IMR-90 (cell line): ENCODE results near the gene ARHGAP15. TPM values are rescaled to one million over a fixed set of nuclear protein-coding genes. Genes with fewer than 3 reads are reported as not detected.

ENCODE experiments used
- ATAC-seq: fragments of 200-7000 bp; cut with Tn5 transposase; 2 replicates; pipeline ENCODE4 v1.9.1; 2020; ENCODE audit warnings: low read depth, mild to moderate bottlenecking, moderate library complexity
- BruUV-seq: library from RNA; stranded (reverse); fragments of 400-500 nt; replicated peaks from 2 replicates; lab custom pipeline; 2021; lab: Mats Ljungman, UMichigan
- CTCF ChIA-PET: fragments of 300-600 bp; formaldehyde crosslinking; extraction: SDS; loops from one replicate; lab custom pipeline; 2021; ENCODE audit warnings: antibody characterized with exemption; lab: Yijun Ruan, JAX
- POLR2A ChIA-PET: fragments of 300-600 bp; sonication (Branson Sonifier 250); formaldehyde crosslinking; loops from one replicate; lab custom pipeline; 2022; ENCODE audit warnings: antibody characterized with exemption; ENCODE audit not compliant: unreplicated experiment; lab: Charles Lee
- DNase-seq: peaks from one replicate; pipeline ENCODE4 v3.0.0; 2013
- H2AFZ ChIP-seq: replicated peaks from 2 replicates; pipeline ENCODE3; 2013; ENCODE audit warnings: low read length, mild to moderate bottlenecking; ENCODE audit not compliant: poor library complexity
- H2AK5ac ChIP-seq: 2 replicates; pipeline ENCODE4 v1.6.1; 2013; ENCODE audit warnings: low read depth, low read length, inconsistent platforms
- H2AK9ac ChIP-seq: replicated peaks from 2 replicates; pipeline ENCODE3; 2013; ENCODE audit warnings: mild to moderate bottlenecking, low read depth, low read length, moderate library complexity; ENCODE audit not compliant: poor library complexity
- H2BK120ac ChIP-seq: 2 replicates; pipeline ENCODE4 v1.6.1; 2013; ENCODE audit warnings: low read depth, low read length, inconsistent platforms
- H2BK15ac ChIP-seq: 3 replicates; pipeline ENCODE4 v1.6.1; 2013; ENCODE audit warnings: low read depth, low read length, inconsistent platforms
- H2BK20ac ChIP-seq: 2 replicates; pipeline ENCODE4 v1.6.1; 2013; ENCODE audit warnings: low read depth, mild to moderate bottlenecking, inconsistent platforms, low read length, moderate library complexity
- H2BK5ac ChIP-seq: 2 replicates; pipeline ENCODE4 v1.6.1; 2013; ENCODE audit warnings: mild to moderate bottlenecking, low read depth, low read length, inconsistent platforms; ENCODE audit not compliant: poor library complexity, severe bottlenecking
- H3K14ac ChIP-seq: replicated peaks from 2 replicates; pipeline ENCODE4 v1.6.1; 2013; ENCODE audit warnings: low read depth, low read length, inconsistent platforms
- H3K18ac ChIP-seq: 2 replicates; pipeline ENCODE4 v1.6.1; 2013; ENCODE audit warnings: low read depth, low read length, control low read depth
- H3K23ac ChIP-seq: 2 replicates; pipeline ENCODE4 v1.6.1; 2013; ENCODE audit warnings: low read depth, low read length, inconsistent platforms
- H3K27ac ChIP-seq: 2 replicates; pipeline ENCODE4 v1.5.1; 2013; ENCODE audit warnings: mild to moderate bottlenecking, control low read depth, low read length; ENCODE audit not compliant: insufficient read depth
- H3K27me3 ChIP-seq: 2 replicates; pipeline ENCODE4 v1.6.1; 2013; ENCODE audit warnings: low read length; ENCODE audit not compliant: control insufficient read depth, insufficient read depth
- H3K36me3 ChIP-seq: 2 replicates; pipeline ENCODE4 v1.6.1; 2013; ENCODE audit warnings: low read length, mixed read lengths; ENCODE audit not compliant: control insufficient read depth, insufficient read depth
- H3K4ac ChIP-seq: 2 replicates; pipeline ENCODE4 v1.6.1; 2013; ENCODE audit warnings: low read depth, low read length, inconsistent platforms
- H3K4me1 ChIP-seq: 2 replicates; pipeline ENCODE4 v1.6.1; 2013; ENCODE audit warnings: low read length, mixed read lengths; ENCODE audit not compliant: control insufficient read depth, insufficient read depth
- H3K4me2 ChIP-seq: 2 replicates; pipeline ENCODE4 v1.6.1; 2013; ENCODE audit warnings: low read depth, mild to moderate bottlenecking, control low read depth, low read length, moderate library complexity
- H3K4me3 ChIP-seq: 2 replicates; pipeline ENCODE4 v1.5.1; 2013; ENCODE audit warnings: low read depth, mild to moderate bottlenecking, control low read depth, low read length, moderate library complexity; ENCODE audit not compliant: insufficient read depth
- H3K56ac ChIP-seq: 2 replicates; pipeline ENCODE4 v1.6.1; 2013; ENCODE audit warnings: low read length, inconsistent platforms; ENCODE audit not compliant: insufficient read depth; ENCODE audit errors: extremely low read depth
- H3K79me1 ChIP-seq, 2 experiments: 2 replicates each; pipeline ENCODE4 v1.6.1; 2013; ENCODE audit warnings: low read length in 2 of 2, inconsistent platforms in 1 of 2, low read depth in 1 of 2
- H3K9ac ChIP-seq: 2 replicates; pipeline ENCODE4 v1.6.1; 2013; ENCODE audit warnings: low read depth, low read length, control low read depth
- H3K9me1 ChIP-seq: 2 replicates; pipeline ENCODE4 v1.6.1; 2013; ENCODE audit warnings: low read length, inconsistent platforms; ENCODE audit not compliant: insufficient read depth
- H3K9me3 ChIP-seq: 2 replicates; pipeline ENCODE4 v1.6.1; 2013; ENCODE audit warnings: low read length; ENCODE audit not compliant: control insufficient read depth, insufficient read depth
- H4K20me1 ChIP-seq: 2 replicates; pipeline ENCODE4 v1.6.1; 2013; ENCODE audit warnings: low read length, inconsistent platforms; ENCODE audit not compliant: insufficient read depth
- H4K5ac ChIP-seq: 2 replicates; pipeline ENCODE4 v1.6.1; 2013; ENCODE audit warnings: mild to moderate bottlenecking, low read depth, low read length, control low read depth
- H4K8ac ChIP-seq, 2 experiments: 2 replicates each; pipeline ENCODE4 v1.6.1; 2013; ENCODE audit warnings: low read depth in 2 of 2, low read length in 2 of 2, control low read depth in 1 of 2, inconsistent platforms in 1 of 2
- H4K91ac ChIP-seq: 2 replicates; pipeline ENCODE4 v1.6.1; 2013; ENCODE audit warnings: low read depth, low read length, inconsistent platforms; ENCODE audit not compliant: insufficient read depth
- CHD1 ChIP-seq: IDR thresholded peaks from 2 replicates; pipeline ENCODE4 v1.6.1; 2012; ENCODE audit warnings: low read depth, low read length, improper control_type of control experiment
- CTCF ChIP-seq: conservative IDR thresholded peaks from 2 replicates; pipeline ENCODE4 v1.5.1; 2012; ENCODE audit warnings: mild to moderate bottlenecking, low read depth, low read length, improper control_type of control experiment
- MXI1 ChIP-seq: IDR thresholded peaks from 2 replicates; pipeline ENCODE4 v1.6.1; 2012; ENCODE audit warnings: low read depth, mild to moderate bottlenecking, low read length, moderate library complexity, borderline replicate concordance
- POLR2A ChIP-seq: IDR thresholded peaks from 2 replicates; pipeline ENCODE4 v1.6.1; 2012; ENCODE audit warnings: mild to moderate bottlenecking, low read depth, low read length
- RAD21 ChIP-seq: IDR thresholded peaks from 2 replicates; pipeline ENCODE4 v1.6.1; 2012; ENCODE audit warnings: low read length, improper control_type of control experiment
- RCOR1 ChIP-seq: IDR thresholded peaks from 2 replicates; pipeline ENCODE4 v1.6.1; 2012; ENCODE audit warnings: mild to moderate bottlenecking, low read length, improper control_type of control experiment; ENCODE audit not compliant: insufficient replicate concordance
- WGBS, 2 experiments: methylation state at CpG; one replicate each; pipeline versions ENCODE4 v1.1.5 to v1.1.7; 2013; ENCODE audit warnings: missing lambda C conversion rate in 2 of 2; ENCODE audit not compliant: insufficient read length in 1 of 2; ENCODE audit errors: extremely low coverage in 2 of 2; 5-methylcytosine and 5-hydroxymethylcytosine counted together
- dilution Hi-C: fragments of 300-500 bp; cut with HindIII; formaldehyde crosslinking; loops from one replicate; pipeline ENCODE4 v1.14.3; 2018; ENCODE audit warnings: low sequenced_read_pairs; ENCODE audit not compliant: unreplicated experiment
- in situ Hi-C: fragments of 300-500 bp; cut with MboI; formaldehyde crosslinking; loops from 3 replicates; pipeline ENCODE4 v1.14.3; 2019; ENCODE audit warnings: low sequenced_read_pairs, inconsistent platforms, mixed read lengths
- intact Hi-C: fragments of 100-400 bp; cut with micrococcal nuclease; formaldehyde crosslinking; loops from 2 replicates; pipeline ENCODE4 v1.10.0; 2022
- polyA plus RNA-seq, 3 experiments: library from polyadenylated mRNA; depleted of rRNA; stranded (reverse); fragments of >200 nt; gene quantifications; 2 replicates each; pipeline ENCODE4 v1.2.3, GENCODE V29; 2012; ENCODE audit warnings: low replicate concordance in 1 of 3
- total RNA-seq: library from RNA; depleted of rRNA; stranded (reverse); fragments of >200 nt; gene quantifications from 2 replicates; pipeline ENCODE4 v1.2.3, GENCODE V29; 2012
- TF ChIP-seq, protein P1 (sequence below): fragments of 150-350 bp; IDR thresholded peaks from 2 replicates; pipeline ENCODE4 v1.6.1; 2016; ENCODE audit warnings: low read depth, mild to moderate bottlenecking, low read length, moderate library complexity, borderline replicate concordance

Gene ARHGAP15
- total and polyA plus RNA-seq, 2 of the 4 experiments (the other 2 are of a cell fraction): not detected

GRCh38 chr2:143081616-143082015, 47.6 kb upstream of the ARHGAP15 start:
- no peaks in the 10 kb centered on the region for H3K9me1 ChIP-seq
- H3K4me2 ChIP-seq: no peak overlapping the region
- no peaks in the 10 kb centered on the region for H4K20me1 ChIP-seq
- H4K5ac ChIP-seq: no peak overlapping the region
- H2BK20ac ChIP-seq: no peak overlapping the region
- H2AK9ac ChIP-seq: no peak overlapping the region
- H3K36me3 ChIP-seq: no peaks in the 10 kb centered on the region
- dilution Hi-C loops (no loop called here), in situ Hi-C loops (no loop called here), intact Hi-C loops (no loop called here)
- H3K4me1 ChIP-seq: peaks cover 2% of the 10 kb centered on the region; the same call in 1 of the 2 replicates
- no peak overlapping the region for H3K56ac ChIP-seq
- no peak for DNase-seq
- ChIA-PET POLR2A (no interaction called here), CTCF (interaction anchor here (0.6 kb wide), 2 partner anchors 44 to 618 kb away, joined by 3 read pairs; no protein-coding TSS in a partner anchor)
- H2BK15ac ChIP-seq: no peak overlapping the region
- H4K91ac ChIP-seq: no peak overlapping the region
- no peak overlapping the region for H4K8ac ChIP-seq
- no peak overlapping the region for H3K18ac ChIP-seq
- peaks cover 3% of the 10 kb centered on the region; the same call in 1 of the 2 replicates for H3K9me3 ChIP-seq
- H3K14ac ChIP-seq: no peak overlapping the region
- no TSS peak for BruUV-seq
- ATAC-seq: no peak
- no peak overlapping the region for H3K9ac ChIP-seq
- no peak overlapping the region for H2AFZ ChIP-seq
- H3K27ac ChIP-seq: no peak overlapping the region
- H2BK120ac ChIP-seq: no peak overlapping the region
- H3K4ac ChIP-seq: no peak overlapping the region
- H3K23ac ChIP-seq: no peak overlapping the region
- no peak overlapping the region for H2BK5ac ChIP-seq
- H3K27me3 ChIP-seq: no peaks in the 10 kb centered on the region
- no peaks in the 10 kb centered on the region for H3K79me1 ChIP-seq
- WGBS, 2 experiments: no CpG with 5 or more reads among the region's 1 CpG
- H3K4me3 ChIP-seq: no peak overlapping the region
- H2AK5ac ChIP-seq: no peak overlapping the region
- TF ChIP-seq RCOR1: no peak
- no peak for TF ChIP-seq MXI1
- no peak for TF ChIP-seq CHD1
- TF ChIP-seq CTCF: no peak
- TF ChIP-seq POLR2A: no peak
- TF ChIP-seq, protein P1, sequence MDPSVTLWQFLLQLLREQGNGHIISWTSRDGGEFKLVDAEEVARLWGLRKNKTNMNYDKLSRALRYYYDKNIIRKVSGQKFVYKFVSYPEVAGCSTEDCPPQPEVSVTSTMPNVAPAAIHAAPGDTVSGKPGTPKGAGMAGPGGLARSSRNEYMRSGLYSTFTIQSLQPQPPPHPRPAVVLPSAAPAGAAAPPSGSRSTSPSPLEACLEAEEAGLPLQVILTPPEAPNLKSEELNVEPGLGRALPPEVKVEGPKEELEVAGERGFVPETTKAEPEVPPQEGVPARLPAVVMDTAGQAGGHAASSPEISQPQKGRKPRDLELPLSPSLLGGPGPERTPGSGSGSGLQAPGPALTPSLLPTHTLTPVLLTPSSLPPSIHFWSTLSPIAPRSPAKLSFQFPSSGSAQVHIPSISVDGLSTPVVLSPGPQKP: no peak
- TF ChIP-seq RAD21: no peak
